GM12875 (cell line): ENCODE data around the gene SENP1.

Experiments
- H3K4me3 ChIP-seq: one replicate; pipeline ENCODE4 v1.5.1; 2011; ENCODE audit warnings: low read depth, low read length, control low read depth
- TF ChIP-seq, protein P1 (sequence below): IDR thresholded peaks from 2 replicates; pipeline ENCODE4 v1.5.1; 2011; ENCODE audit warnings: low read depth, mild to moderate bottlenecking, control low read depth, inconsistent platforms, low read length, moderate library complexity, borderline replicate concordance; ENCODE audit not compliant: insufficient read depth

SENP1 gene

DNA sequence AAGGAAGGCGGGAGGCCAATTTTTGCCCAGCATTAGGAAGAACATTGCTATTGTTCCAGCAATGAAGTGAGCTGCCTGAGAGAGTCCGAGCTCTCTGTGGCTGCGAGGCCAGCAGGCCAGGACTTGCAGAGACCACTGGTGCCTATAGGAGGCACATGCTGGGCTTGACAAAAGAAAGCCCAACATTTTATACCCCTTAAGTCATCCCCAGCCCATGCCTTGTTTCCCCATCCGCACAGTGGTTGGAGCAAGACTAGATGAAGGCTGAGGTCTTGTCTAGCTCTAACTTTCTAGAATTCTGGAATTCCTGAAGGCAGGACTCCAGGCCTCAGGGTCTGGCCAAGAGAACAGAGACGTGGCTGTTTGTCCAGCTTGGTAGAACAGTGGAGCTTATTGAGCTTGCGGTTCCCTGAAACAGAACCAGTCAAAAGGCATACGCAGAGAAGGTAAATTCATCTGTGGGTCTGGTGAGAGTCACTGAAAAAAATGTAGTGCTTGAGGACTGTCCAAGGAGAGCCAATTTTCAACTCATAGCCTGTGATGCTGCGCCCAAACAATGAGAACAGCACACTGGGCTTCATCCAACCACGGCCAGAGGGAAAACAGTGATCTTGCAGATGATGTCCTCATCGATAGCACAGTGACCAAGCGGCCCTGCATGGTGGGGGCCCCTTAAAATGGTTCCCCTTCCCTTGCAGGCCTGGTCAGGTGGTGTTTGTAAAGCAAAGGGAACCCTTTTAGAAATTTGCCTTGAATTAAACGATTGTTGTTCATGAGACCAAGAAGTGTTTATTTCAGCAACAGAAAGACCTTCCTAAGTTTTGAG lies 74.5 kb downstream of the SENP1 start:
- no peak overlapping the region for H3K4me3 ChIP-seq
- TF ChIP-seq, protein P1, sequence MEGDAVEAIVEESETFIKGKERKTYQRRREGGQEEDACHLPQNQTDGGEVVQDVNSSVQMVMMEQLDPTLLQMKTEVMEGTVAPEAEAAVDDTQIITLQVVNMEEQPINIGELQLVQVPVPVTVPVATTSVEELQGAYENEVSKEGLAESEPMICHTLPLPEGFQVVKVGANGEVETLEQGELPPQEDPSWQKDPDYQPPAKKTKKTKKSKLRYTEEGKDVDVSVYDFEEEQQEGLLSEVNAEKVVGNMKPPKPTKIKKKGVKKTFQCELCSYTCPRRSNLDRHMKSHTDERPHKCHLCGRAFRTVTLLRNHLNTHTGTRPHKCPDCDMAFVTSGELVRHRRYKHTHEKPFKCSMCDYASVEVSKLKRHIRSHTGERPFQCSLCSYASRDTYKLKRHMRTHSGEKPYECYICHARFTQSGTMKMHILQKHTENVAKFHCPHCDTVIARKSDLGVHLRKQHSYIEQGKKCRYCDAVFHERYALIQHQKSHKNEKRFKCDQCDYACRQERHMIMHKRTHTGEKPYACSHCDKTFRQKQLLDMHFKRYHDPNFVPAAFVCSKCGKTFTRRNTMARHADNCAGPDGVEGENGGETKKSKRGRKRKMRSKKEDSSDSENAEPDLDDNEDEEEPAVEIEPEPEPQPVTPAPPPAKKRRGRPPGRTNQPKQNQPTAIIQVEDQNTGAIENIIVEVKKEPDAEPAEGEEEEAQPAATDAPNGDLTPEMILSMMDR = no peak

DNA sequence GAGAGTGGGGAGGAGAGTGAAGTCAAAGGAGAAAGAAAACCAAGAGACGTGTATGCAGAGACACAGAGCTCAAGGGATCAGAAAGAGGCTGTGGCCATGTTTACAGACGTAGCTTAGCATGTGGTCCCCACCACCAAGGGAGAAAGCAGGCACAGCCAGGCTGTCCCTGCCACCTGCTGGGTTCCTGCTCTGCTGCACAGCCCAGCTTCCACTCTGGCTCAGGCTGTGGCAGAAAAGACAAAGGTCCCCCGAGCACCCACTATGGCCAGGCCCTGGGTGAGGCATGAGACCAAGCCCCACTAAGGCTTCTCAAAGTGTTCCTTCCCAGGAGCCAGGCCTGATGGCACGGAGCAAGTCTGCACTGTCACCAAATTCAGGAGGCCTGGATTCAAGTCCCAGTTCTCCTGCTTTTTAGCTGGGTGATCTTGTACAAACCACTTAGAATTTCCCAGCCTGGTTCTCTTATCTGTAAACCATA lies 75.7 kb downstream of the SENP1 start:
- no peak overlapping the region for H3K4me3 ChIP-seq
- TF ChIP-seq, protein P1 = no peak

DNA sequence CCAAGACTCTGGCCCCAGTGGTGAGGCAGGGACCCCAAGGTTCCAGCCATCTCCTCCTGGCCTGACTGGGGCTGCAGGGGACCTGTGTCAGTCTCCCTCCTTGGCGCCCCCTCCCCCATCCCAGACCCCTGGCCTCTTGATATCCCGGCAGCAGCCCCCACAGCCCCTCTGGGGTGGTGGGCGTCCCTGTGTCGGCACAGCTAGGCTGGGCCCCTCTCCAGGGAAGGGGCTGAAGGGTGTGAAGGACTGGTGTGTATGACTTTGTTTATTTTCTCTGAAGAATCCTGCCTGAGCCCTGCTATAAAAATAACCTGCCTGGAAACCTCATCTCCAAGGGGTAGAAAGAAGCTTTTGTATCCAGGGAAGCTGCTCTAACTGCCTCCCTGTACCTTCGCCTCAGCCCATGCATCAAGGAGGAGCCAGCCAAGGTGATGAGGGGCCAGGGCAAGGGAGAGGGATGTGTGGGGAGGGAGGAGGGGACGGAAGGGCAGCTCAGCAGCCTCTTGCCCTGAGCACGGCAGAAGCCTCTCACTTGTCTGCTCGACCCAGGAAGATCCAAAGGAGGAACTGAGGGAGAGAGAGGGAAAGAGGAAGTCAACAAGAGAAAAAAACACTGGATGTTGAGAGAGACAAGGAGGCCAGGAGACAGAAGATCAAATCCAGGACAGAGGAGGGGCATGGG lies 76.2 kb downstream of the SENP1 start:
- TF ChIP-seq, protein P1 = no peak
- H3K4me3 ChIP-seq = no peak overlapping the region

DNA sequence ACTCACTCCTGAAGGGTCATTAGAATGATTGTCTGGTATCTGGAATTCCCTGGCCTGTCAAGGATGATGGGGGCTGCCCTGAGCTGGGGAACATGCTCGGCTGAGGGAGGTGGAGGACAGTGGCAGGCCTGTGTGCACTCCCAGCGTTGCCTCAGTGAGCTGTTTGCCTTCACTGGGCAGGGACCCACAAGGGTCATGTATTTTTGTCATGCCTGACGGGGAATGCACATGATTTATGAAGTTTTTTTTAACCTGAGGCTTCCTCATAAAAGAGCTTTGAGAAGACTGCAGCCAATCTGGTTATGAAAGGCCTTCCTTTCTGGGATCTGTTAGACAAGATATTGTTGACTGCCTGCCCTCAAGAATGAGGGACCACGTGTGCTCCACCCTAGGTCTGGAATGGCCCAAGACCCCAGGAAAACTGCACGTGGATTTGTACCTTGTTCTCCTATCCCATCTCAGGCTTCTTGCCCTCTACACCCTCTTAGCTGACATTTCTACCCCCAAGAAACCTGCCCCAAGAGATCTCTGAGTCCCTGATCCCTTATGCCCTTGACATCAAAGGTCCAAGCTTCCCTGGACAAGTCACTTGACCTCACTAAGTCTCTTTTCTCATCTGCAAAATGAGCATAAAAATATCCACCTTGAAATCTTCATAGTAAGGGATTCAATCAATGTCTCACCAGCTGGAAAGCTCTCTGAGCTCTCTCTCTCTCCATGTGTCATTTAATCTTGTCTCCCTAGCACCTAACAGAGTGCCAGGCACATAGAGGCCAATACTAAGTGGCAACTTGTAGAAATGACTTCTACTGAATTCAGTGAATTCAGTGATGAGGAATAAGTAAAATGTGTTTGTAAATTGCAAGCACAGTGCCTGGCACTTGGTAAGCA lies 77.1 kb downstream of the SENP1 start:
- TF ChIP-seq, protein P1 = no peak
- H3K4me3 ChIP-seq = no peak overlapping the region

DNA sequence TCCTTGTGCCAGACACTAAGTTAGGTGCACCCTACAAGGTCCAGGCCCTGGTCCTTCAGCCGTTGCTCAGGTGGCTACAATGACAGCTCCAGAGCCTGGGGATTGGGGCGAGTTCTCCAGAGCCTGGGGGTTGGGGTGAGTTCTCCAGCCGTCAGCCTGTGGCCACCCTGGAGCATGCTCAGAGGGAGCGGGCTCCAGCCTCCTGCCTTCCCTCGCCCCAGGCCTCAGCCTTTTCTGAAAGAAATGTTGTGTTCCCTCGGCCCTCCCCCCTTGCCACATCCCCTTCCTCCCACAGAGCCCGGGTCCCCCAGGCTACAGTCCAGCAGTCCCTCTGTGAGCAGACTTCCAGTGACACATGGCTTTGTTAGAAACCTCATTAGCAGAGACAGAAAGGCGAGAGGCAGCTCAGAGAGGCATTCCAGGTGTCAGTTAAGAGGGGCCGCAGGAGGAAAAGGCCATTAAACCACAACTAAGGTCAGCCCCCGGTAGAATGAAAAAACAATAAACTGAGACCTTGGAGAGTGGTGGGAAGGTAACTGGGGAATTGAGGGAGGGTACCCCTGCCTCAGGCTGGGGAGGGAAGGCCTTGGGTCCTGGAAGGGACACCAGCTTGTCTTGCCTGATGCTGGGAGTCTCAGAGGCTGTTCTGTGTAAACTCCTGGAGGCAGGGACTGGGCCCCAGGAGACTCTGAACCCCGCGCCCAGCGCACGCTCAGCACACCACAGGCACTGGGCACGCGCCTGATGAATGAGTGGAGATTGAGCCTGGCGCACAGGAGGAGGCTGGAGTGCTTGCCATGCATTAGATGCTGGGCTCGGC lies 78.5 kb downstream of the SENP1 start:
- no peak overlapping the region for H3K4me3 ChIP-seq
- TF ChIP-seq, protein P1 = no peak
